Type B pancreatic cell (in vitro differentiated cells): ENCODE results near the gene PHAF1. TPM values are rescaled to one million over a fixed set of nuclear protein-coding genes. Genes with fewer than 3 reads are reported as not detected.
A peak's percentile ranks its signal among the peaks of the same experiment; 100 is the strongest.

ENCODE experiments used
- DNase-seq: peaks from one replicate; pipeline ENCODE4 v3.0.0; 2021; ENCODE audit warnings: mixed read lengths; ENCODE audit not compliant: unreplicated experiment; ENCODE audit errors: extremely low spot score
- H3K27ac Mint-ChIP-seq: 2 replicates; pipeline ENCODE4 v1.8.0; 2021; ENCODE audit warnings: mild to moderate bottlenecking, mixed read lengths
- H3K27me3 Mint-ChIP-seq: 2 replicates; pipeline ENCODE4 v1.8.0; 2021; ENCODE audit warnings: mixed read lengths
- H3K36me3 Mint-ChIP-seq: 2 replicates; pipeline ENCODE4 v1.8.0; 2021; ENCODE audit warnings: mixed read lengths
- H3K4me1 Mint-ChIP-seq: one replicate; pipeline ENCODE4 v1.8.0; 2021; ENCODE audit warnings: mixed read lengths; ENCODE audit not compliant: unreplicated experiment
- H3K4me3 Mint-ChIP-seq: 2 replicates; pipeline ENCODE4 v1.8.0; 2021; ENCODE audit warnings: mild to moderate bottlenecking, mixed read lengths
- H3K9me3 Mint-ChIP-seq: 2 replicates; pipeline ENCODE4 v1.8.0; 2021; ENCODE audit warnings: mixed read lengths
- CTCF ChIP-seq: fragments of 200-600 bp; sonication (generic); conservative IDR thresholded peaks from 2 replicates; pipeline ENCODE4 v1.5.0; 2021; ENCODE audit warnings: antibody characterized with exemption, mild to moderate bottlenecking
- total RNA-seq: library from RNA; stranded (reverse); gene quantifications from 2 replicates; pipeline ENCODE4 v1.2.1, GENCODE V29; 2021; ENCODE audit warnings: low replicate concordance

PHAF1 gene
- total RNA-seq, 1 donor from 2014 or later = 22.8 TPM

GRCh38 chr16:67112591-67113399 is 3.1 kb downstream of the PHAF1 start:
- H3K4me3 Mint-ChIP-seq = peak overlapping the region; percentile 79

DNA sequence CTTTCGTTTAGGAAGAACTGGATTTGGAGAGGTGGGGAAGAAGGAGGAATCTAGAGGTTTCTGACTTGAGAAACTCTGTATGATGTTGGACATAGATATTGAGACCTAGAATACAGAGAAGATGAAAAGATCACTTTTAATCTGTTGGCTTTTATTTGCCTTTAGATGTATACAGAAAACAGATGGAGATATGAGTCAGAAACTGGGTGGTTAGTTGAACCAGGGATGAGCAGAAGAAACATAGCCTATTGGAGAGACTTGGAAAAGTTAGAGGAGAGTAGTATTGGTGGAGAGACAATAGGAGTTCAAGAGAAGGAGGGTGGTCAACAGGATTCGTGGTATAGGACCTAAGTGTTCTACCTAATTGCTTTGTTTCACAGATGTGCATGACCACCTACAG is 5.1 kb downstream of the PHAF1 start:
- DNase-seq = no peak

More at GRCh38 chr16:67112591-67113399, 3.1 kb downstream of the PHAF1 start:
- Mint-ChIP-seq H3K9me3 (no peaks in the 10 kb centered on the region), H3K4me1 (peaks cover 19% of the 10 kb centered on the region), H3K27ac (peak overlapping the region; percentile 96), H3K27me3 (no peaks in the 10 kb centered on the region), H3K36me3 (peaks cover 6% of the 10 kb centered on the region)
- no peak for TF ChIP-seq CTCF
- DNase-seq = no peak

GRCh38 chr16:67115639-67116038 is 5.9 kb downstream of the PHAF1 start:
- DNase-seq = no peak
- Mint-ChIP-seq H3K27ac (no peak overlapping the region), H3K36me3 (peaks cover 6% of the 10 kb centered on the region), H3K4me3 (no peak overlapping the region), H3K27me3 (no peaks in the 10 kb centered on the region), H3K9me3 (no peaks in the 10 kb centered on the region), H3K4me1 (peaks cover 13% of the 10 kb centered on the region)
- TF ChIP-seq CTCF = no peak

More for the DNA sequence above, 5.1 kb downstream of the PHAF1 start:
- Mint-ChIP-seq H3K4me1 (peaks cover 13% of the 10 kb centered on the region), H3K36me3 (peaks cover 6% of the 10 kb centered on the region), H3K9me3 (no peaks in the 10 kb centered on the region), H3K4me3 (no peak overlapping the region), H3K27me3 (no peaks in the 10 kb centered on the region), H3K27ac (no peak overlapping the region)
- TF ChIP-seq CTCF = no peak

- no peak for TF ChIP-seq CTCF
- no peak overlapping the region for H3K27ac Mint-ChIP-seq
Measured at GRCh38 chr16:67116388-67117311, 6.9 kb downstream of the PHAF1 start.

DNA sequence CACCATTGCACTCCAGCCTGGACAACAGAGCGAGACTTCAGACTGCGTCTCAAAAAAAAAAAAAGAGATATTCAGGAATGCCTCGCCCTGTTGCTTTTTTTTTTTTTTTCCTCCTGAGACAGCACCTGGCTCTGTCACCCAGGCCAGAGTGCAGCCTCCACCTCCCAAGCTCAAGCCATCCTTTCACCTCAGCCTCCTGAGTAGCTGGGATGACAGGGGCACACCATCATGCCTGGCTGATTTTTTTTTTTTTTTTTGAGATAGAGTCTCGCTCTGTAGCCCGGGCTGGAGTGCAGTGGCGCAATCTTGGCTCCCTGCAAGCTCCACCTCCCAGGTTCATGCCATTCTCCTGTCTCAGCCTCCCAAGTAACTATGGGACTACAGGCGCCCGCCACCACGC is 8.0 kb downstream of the PHAF1 start:
- no peak for TF ChIP-seq CTCF
- DNase-seq = no peak
- Mint-ChIP-seq H3K27me3 (no peaks in the 10 kb centered on the region), H3K9me3 (no peaks in the 10 kb centered on the region), H3K27ac (no peak overlapping the region), H3K4me3 (no peak overlapping the region), H3K36me3 (peaks cover 5% of the 10 kb centered on the region), H3K4me1 (peaks cover 5% of the 10 kb centered on the region)

More at GRCh38 chr16:67116388-67117311, 6.9 kb downstream of the PHAF1 start:
- peaks cover 6% of the 10 kb centered on the region for H3K36me3 Mint-ChIP-seq
- no peaks in the 10 kb centered on the region for H3K27me3 Mint-ChIP-seq
- no peak for DNase-seq
- no peaks in the 10 kb centered on the region for H3K9me3 Mint-ChIP-seq
- no peak overlapping the region for H3K4me3 Mint-ChIP-seq
- peaks cover 8% of the 10 kb centered on the region for H3K4me1 Mint-ChIP-seq
